Measurements from ENCODE around the gene C10orf90.

DNA sequence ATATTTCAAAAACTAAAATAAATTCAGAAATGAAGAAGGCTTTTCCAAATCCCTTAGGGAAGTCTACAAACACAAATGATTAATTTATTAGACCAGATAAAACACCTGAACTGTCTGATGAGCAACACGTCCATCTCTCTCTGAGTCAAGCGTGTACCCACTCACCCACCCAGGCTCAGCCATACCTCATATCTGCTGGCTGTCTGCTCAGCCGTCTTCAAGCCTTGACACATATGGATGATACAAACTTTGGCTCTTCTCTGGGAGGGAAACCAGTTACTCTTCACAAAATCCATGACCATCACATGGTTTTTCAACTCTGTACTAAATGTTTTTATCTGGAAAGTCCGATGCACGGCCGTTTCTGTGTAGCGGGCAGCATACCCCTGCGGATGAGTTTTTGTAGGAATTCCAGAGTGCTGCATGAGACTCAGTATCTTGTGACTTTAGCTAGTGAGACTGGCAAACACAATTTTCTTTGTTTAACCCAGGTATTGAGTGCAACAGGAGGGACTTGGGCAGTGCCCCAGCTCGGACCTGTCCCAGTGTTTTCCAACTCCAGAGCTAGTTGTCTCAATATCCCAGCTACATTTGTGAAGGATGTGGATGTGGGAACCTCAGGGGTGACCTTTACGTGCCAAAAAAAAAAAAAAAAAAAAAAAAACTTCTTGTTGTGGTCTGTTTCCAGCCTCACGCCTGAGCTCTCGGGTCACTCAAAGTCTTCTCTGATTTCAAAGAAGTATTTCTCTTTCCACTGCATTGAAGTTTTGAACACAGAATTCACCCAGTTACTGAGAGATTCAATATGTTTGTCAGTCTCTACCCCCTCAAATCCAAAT, at the start of gene C10orf90:
- TF ChIP-seq, protein P1, sequence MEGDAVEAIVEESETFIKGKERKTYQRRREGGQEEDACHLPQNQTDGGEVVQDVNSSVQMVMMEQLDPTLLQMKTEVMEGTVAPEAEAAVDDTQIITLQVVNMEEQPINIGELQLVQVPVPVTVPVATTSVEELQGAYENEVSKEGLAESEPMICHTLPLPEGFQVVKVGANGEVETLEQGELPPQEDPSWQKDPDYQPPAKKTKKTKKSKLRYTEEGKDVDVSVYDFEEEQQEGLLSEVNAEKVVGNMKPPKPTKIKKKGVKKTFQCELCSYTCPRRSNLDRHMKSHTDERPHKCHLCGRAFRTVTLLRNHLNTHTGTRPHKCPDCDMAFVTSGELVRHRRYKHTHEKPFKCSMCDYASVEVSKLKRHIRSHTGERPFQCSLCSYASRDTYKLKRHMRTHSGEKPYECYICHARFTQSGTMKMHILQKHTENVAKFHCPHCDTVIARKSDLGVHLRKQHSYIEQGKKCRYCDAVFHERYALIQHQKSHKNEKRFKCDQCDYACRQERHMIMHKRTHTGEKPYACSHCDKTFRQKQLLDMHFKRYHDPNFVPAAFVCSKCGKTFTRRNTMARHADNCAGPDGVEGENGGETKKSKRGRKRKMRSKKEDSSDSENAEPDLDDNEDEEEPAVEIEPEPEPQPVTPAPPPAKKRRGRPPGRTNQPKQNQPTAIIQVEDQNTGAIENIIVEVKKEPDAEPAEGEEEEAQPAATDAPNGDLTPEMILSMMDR (IDR thresholded peaks at IDR 0.05): no peak
- no peak for TF ChIP-seq EP300 (IDR thresholded peaks at IDR 0.05)
- TF ChIP-seq POLR2A (IDR thresholded peaks at IDR 0.05): no peak
- TF ChIP-seq POLR2AphosphoS5 (IDR thresholded peaks at IDR 0.05): no peak

Measured in suprapubic skin (tissue), 4 donors.